CD4-positive, alpha-beta T cell treated with Interleukin-2 at 100 ng/mL for 4 hours (primary cell): ENCODE measurements around the gene MAP6.

ENCODE experiments used
- DNase-seq: peaks from one replicate; pipeline ENCODE4 v3.0.0-alpha.2; 2020; ENCODE audit warnings: low spot score

Gene MAP6

DNA sequence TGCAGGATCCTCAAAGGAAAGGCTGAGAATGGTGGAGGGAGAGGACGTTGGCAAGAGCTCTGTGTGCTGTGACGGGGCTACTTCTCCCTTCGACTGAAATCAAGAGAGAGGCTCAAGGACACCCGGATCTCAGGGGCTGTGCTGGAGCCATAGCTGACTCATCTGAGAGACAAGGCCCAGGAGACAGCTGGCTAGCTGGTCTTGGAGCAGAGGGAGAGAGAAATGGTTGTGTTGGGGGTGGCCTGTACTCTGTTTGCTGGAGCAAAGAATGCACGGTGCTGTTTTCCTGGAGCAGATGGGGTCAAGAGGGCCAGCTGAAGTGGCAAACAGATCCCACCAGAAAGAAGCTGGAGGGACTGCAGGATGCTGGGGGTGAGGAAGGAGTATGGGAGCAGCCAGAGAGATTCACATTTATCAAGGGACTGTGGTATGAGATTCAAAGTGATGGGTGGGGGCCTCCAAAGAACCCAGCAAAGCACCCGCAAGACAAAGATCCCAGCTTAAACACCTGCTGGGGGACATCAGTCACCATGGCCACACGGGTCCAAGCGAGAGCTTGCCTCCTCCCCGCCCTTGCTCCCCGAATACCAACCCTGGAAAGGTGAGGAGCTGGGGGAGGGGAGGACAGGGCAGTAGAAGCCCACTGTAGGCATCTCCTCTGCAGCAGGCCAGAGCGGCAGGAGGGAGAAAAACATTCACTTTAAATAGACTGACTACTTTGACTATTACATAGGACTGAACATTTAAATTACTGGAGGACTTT, 40.8 kb downstream of the MAP6 start:
- no peak for DNase-seq

DNA sequence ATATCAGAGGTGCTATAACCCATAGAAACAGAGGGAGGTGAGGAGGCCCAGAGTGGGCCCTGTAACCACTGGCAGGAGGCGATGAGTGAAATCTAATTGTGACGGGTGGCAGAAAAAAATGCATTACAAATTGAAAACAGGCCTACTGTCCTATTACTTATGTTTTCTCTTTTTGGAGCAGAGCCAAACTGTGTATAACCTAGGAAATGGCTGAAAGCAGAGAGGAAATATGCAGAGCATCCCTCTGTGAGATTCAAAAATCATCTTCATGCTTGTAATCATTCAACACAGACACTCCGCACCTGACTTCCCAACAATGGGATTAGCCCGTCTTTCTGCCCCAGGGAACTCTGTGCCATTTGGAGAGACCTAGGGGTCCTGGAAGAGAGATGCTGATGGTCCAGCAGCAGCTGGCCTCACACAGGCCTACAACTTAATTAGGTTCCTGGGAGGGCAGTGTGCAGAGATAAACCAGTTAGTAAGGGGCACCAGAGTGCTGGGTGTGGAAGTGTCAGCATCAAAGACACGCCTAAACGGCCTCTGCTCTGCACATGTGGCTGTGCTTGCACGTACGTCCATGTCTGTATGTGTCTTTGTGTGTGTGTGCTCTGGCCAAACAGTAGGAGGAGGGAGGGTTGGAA, 41.8 kb downstream of the MAP6 start:
- no peak for DNase-seq

DNA sequence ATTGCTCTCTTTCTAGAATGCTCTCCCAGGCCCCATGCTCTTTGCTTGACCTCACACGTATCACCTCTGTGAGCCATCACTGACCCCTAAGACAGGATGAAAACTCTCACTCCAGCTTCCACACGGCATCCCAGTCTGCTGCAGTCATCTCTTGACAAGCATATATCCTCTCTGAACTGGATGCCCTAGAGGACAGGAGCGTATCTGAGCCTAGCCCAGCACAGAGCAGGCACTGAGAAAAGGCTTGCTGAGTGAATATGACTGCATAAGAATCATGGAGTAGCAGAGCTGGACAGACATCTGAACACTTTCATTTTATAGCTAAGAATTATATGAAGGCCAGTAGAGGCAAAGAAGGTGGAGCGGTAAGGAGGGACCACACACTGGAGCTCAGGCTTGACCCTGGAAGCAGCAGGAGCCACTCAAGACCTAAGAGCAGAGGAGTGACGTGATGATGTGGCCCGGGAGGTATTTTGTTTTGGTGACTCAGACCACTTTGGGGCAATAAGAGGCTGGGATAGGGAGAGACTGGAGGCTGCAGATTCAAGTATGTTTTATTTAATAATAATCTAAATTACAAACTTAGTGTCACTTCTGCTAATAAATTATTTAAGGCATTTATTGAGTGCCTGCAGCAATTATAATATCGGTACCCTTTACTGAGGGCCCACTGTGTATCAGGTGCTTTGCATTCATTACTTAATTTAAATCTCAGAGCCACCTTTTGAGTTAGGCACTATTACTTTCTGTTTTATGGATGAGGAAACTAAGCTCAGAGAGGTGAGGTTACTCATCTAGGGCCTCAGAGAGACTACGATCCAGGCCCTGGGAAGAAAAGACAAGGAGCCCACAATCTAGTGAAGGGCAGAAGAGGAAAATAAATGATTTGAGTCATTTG, 42.6 kb downstream of the MAP6 start:
- DNase-seq = no peak

DNA sequence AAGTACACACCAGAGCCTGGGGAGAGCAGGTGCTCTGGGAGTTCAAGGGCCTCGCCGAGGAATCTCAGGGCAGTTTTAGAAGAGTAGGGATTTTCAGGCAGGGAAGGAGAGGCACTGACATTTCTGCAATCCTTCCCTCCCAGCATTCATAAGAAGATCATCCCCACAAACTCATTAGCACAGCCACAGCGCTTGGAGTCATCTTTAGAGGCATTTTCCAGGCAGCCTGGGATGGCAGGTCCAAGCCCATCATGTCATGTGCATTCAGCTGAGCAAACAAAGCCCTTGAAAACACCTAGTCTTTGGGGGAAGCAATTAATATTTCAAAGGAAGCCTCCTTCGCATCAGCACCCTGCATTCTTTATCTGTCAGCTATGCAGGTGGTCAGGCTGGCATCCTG, 43.8 kb downstream of the MAP6 start:
- no peak for DNase-seq

DNA sequence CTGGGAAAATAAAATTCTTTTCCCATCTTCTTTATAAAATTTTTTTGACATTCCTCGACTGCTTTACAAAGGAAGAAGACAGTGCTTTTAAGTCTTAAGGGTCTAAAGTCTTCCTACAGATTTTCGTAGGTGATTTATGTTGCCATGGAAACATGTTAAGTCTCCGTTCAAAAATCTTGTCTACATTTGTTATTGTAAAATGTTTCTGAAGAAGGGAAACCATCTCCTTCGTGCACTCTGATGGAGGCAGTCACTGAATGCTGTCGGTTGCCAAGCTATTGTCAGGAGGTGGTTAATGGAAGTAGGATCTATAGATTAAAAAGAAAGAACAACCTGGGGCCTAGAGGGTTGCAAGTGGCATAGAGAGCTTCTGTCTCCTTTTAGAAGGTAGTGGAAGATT, 52.6 kb downstream of the MAP6 start:
- DNase-seq = no peak

DNA sequence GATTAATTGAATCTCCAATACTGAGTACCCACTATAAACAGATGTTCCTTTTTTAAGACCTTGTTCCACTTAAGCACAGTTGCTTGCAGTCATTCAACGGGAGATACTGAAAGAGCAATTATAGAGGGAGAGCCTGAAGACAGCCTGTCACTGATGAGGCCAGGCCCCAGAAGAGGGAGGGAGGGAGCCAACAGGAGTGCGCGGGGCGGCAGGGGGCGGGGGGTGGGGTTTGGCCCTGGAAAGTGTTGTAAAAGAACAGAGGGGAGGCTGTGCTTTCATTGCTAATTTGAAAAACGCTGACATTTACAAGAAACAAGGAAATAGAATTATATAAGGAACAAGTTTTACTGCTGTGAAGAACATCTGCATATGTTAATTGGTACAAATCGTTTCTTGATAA, 53.1 kb downstream of the MAP6 start:
- no peak for DNase-seq

DNA sequence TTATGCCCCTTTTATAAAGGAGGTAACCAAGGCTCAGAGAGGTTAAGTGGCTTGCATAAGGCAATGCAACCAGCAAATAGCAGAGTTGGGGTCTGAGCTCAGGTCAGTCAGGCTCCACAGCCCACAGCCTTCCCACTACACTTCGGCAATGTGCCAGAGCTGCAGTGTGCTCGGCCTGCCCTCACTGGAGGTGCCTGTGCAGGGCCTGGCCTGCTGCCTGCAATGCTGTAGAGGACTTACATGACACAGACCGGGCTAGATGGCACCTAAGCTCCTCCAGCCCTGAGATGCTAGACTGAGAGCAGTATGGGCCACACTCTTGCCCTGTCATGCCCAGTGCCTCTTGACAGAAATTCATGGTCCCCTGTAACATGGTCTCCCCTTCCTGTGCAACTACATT, 57.0 kb downstream of the MAP6 start:
- no peak for DNase-seq

DNA sequence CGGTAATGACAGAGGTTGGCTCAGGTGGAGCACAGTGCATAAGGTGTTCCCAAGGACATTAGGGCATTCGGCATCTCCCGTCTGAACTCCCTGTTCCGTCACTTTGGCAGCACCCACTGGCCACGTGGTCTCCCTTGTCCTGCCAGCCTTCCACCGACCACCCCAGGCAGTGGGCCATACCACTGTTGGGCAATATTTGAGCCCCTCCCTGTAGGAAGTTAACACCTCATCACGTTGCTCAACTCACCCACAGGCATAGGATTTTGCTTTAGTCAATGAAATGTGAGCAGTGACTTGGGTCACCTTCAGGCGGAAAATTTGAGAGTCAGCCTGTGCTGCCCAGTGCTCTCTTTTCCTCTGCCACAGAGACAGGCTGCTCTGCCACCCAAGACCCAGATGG, 62.7 kb downstream of the MAP6 start:
- DNase-seq = no peak

DNA sequence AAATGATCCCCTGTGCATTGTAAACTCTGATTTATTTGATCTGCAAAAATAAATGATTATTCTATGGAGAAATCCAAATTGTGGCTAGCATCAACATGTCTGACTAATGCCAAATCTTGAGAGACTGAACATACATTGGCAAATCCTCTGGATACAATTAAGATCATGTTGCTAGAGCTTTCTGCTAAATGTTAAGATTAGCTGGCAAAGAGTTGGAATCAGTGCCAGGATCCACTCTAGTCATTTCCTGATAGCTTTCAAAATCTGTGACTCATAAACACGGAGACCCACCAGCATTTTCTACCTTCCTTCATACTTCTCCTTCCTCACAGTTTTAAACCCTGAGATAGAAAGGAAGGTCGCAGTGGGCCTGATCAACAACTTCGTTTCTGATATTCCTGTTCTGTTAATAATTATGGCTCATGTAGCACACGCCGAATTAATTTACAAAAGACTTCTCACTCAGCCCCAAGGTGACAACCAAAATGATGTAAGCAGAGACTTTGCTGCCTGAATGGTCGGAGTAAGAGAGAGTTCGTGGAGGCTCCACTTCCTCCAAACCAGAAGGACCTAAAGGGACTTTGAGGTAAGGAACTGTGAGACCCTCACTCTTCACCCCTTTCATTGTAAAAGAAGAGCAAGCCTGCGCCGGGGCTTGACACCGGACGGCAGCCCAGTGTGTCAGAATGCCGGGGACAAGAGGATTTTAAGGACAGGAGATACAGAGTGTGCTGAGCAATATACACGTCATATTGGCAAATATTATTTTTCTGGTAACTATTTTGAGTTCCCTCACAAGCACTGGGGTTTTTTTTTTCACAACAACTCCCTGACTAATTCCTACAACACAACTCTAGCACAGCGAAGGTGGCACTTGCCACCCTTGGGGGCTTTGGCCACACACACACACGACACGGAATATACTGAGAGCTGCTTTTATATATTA, 64.8 kb downstream of the MAP6 start:
- no peak for DNase-seq

DNA sequence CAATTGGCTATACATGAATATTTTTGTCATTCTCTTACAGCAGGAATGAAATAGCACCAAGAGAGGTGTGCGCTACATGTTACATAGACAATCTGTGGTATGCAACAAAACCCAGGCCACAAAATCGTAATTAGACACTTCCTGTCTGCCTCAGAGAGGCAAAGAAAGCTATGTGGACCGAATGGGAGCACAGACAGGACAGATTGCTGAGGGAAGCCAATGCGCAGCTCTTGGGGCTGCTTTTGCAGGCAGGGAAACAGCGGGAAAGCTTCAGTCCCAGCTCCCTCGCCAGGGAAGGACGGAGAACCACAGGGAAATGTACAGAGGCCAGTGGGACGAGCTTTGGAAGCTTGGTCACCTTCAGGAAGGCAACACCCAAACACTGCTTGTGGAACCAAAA, 65.9 kb downstream of the MAP6 start:
- no peak for DNase-seq

DNA sequence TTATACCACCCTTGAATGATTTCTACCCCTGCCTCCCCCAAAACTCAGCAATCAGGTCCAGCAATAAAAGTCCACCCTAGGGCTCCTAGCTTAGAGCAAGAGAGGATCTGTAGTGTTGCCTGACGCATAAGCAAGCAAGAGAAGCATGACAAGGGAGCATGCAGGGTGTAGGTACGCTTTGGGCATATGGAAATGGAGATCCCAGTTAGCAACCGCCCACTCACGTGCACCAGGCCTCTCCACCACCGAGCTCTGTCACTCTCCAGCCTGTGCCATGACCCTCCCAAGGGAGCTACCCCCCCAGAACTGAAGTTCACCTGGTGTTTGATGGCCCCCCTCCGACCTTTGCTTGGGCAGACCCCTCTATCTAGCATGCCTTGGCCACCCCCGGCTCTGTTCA, 67.3 kb downstream of the MAP6 start:
- no peak for DNase-seq

DNA sequence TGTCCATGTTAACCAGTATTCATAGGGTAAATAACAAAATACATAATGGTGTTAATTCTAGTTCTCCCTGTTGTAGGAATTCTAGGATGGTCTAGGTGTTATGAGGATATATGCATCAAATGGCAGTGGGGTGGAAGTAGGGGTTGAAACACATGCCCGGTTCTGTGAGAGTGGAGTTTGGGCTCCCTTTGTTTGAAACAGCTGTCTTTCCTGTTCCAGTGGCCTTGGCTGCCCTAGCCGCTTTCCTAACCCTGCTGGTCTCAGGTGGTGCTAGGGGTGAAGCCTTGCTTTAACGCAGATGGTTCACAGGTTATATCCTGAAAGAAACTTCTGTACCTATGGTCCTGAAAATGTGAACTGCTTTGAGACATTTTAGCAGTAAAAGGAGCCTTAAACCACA, 68.5 kb downstream of the MAP6 start:
- DNase-seq = no peak

DNA sequence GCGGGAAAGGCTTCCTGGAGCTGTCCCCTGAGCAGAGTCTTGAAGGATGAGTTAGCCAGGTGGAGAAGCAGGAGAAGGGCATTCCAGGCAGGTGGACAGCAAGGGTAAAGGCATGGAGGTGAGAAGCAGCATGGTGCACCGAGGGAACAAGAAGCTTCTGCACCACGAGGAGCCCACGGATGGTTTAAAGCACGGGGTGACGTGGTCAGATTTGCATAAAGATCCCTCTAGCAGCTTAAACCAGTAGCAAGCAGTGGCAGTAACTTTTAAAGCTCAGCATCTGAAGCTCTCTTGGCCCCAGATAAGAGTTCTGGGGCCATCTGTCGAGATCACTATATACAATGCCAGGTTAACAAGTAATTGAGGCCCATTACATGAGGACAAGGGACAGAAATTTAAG, 69.9 kb downstream of the MAP6 start:
- no peak for DNase-seq

DNA sequence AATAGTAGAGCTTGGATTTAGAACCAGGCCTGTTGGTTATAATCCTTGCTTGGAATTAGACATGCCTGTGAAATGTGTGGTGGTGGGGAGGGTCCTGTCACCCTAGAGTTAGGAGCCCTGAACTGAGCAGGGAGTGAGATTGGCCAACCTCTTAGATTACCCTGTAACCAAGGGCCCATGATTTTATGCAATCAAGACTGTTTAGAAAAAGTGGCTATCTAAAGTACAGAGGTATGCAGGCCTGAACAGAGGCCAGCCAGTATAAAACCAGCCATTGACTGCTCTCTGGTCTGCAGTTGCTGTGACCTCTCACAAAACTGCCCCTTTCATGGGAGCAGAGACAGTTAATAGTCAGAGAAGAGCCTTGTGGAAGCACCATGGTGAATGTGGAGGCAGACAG, 70.6 kb downstream of the MAP6 start:
- DNase-seq = no peak

DNA sequence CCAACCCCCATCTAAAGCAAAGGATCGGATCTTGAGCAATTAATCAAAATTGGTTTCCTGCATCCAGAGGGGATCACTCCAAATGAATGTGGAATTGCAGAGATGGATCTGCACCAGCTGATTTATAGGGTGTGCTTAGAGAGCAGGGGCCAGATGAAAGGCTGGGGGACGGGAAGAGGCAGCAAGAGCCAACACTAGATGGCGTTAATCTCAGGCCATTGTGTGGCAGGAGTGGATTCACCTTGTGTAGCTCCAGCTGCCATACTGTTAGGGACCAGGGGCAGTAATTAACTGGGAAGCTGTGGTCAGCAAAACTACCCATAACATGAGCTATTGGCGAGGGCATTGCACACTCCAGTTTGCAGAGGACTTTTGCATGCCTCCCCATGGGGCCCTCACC, 71.2 kb downstream of the MAP6 start:
- no peak for DNase-seq

DNA sequence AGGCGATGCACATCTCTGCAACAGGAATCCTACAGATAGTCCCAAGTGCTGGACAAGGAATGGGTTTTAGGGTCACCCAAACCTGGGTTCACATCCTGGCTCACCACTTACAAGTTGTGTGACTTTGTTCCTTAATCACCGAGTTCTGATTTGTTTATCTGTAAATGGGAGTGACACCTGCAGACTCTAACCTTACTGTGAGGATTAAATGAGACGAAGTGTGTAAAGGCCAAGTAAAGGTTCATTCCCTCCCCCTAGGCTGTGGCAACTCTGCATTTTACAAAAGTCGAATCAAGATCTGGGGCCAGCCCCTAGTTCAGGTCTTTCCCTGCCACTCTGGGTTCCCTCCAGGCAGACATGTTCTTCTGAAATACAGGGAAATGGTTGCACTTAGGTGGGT, 71.9 kb downstream of the MAP6 start:
- no peak for DNase-seq

DNA sequence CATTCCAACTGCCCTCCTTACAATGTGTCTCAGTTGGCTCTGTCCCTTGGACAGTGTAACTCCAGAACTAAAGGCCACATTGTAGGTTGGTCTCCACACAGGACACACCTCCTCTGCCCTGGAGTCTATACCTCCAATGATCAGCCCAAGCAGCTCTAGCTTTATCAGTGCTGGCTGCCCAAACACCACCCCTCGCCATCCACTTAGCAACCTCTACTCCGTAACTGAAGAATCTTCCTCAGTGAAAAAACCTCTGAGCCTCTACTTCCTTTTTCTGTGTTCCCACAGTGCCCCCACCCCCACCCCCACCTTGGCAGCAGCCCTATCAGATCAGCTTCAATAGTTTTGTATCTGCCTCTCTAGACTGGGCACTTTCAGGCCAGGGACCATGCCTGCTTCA, 73.4 kb downstream of the MAP6 start:
- no peak for DNase-seq

DNA sequence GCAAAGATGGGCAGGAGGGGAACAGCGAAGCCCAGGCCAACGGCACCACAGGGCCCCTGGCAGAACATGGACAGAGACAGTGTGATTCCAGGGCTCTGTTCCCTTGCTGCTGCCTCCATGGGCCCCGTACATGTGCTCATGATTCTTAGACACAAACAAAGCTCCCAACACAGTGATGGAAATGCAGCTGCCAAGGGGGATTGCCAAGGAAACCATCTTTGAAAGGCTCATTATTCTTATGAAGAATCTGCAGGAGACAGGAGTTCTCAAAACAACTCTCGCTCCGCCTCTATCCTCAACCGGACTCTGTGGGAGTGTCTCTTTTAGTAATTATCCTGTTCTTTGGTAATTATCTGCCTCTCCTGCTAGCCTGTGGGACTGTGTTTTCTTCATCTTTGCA, 74.6 kb downstream of the MAP6 start:
- no peak for DNase-seq

DNA sequence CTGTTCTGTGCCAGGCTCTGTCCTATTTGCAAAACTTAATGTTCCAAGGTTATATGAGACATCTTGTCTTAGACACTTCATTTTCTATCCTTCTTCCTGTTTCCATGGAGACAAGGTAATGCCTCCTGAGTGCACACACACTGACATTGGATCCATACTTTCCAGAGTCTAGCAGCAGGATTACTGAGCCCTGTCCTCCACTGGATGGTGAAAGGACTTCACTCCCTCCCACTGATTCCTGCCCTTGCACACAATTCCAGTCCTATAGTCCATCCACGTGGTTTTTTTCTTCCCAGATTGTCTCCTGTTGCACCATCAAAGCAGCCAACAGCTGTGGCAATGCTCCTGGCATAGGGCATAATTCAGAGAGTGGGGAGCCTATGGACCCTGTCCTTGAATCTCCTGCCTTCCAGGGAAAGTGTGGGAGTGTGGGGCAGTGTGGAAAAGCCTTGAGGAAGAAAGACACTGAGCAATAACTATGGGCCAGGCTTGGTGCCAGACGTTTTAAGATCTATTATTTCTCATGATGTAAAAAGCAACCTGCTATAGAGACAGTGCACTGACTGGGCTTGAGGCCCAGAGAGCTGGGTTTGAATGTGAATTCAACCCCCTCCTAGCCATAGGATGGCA, 75.4 kb downstream of the MAP6 start:
- no peak for DNase-seq

DNA sequence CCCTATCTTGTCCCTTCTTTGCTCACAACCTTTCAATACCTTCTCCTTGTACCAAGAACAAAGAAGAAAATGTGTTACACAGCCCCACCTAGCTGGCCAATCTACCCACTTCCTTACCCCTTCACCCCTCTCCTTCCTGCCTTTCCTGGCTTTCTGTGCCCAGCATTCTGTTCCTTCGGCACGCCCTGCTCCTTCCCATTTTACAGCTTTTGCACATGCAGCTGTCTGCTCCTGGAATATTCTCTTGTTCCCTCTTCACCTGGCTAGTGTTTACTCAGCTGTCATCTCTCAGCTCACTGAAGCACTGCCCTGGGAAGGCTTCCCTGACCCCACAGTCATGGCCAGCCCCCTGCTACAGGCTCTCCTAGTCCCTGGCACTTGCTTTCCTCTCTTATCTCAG, 76.1 kb downstream of the MAP6 start:
- no peak for DNase-seq

DNA sequence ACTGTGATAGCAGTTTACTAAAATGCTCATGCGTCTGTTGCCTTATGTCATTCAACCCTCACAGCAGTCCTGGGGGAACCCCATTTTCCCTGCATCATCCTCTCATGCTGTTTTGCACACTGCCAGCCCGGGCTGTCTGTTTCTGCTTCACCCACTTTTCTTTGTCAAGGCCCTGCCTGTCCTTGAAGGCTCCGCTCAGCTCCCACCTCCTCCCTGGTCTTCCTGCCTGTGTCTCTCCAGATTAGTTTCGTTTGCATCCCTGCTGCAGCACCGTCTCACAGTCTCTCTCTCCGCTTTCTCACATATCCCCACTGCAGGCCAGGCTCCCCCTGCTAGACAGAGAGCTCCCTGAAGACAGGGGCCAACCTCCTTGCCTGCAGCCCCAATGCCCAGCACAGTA, 76.9 kb downstream of the MAP6 start:
- DNase-seq = no peak

DNA sequence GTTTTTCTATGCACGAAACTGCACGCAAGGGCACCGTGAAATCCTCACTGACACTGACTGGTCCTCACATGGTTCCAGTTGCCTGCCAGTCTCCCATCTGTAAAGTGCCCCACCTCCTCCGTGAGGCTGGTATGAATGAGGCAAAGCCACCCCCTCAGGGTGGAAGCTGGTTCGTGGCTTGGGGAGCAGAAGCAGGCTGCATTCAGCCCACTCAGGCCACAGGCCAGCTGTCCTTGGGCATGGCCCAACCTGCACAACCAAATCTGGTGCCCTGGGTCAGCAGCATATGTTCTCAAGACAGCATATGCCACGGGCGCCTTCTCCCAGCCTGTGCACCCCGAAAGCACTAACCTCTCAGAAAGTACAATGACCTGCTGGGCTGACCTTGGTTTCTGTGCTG, 77.5 kb downstream of the MAP6 start:
- DNase-seq = no peak
